ENCODE measurements around the gene SHANK1. TPM values are rescaled to one million over a fixed set of nuclear protein-coding genes. Genes with fewer than 3 reads are reported as not detected.
A peak's percentile ranks its signal among the peaks of the same experiment; 100 is the strongest.

The SHANK1 gene
- total RNA-seq, 2 donors from 2014 or later, result 0.22 to 0.29 TPM

- H3K27ac ChIP-seq, result no peak overlapping the region
- no peak overlapping the region for H3K9ac ChIP-seq (ENCODE audit: low read depth in 2 of 2, low read length in 2 of 2)
- TF ChIP-seq, protein P1, sequence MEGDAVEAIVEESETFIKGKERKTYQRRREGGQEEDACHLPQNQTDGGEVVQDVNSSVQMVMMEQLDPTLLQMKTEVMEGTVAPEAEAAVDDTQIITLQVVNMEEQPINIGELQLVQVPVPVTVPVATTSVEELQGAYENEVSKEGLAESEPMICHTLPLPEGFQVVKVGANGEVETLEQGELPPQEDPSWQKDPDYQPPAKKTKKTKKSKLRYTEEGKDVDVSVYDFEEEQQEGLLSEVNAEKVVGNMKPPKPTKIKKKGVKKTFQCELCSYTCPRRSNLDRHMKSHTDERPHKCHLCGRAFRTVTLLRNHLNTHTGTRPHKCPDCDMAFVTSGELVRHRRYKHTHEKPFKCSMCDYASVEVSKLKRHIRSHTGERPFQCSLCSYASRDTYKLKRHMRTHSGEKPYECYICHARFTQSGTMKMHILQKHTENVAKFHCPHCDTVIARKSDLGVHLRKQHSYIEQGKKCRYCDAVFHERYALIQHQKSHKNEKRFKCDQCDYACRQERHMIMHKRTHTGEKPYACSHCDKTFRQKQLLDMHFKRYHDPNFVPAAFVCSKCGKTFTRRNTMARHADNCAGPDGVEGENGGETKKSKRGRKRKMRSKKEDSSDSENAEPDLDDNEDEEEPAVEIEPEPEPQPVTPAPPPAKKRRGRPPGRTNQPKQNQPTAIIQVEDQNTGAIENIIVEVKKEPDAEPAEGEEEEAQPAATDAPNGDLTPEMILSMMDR (IDR thresholded peaks at IDR 0.05), result no peak
- DNase-seq, result no peak
- H3K27me3 ChIP-seq, result peaks cover 15% of the 10 kb centered on the region
- no peaks in the 10 kb centered on the region for H3K9me3 ChIP-seq
- H3K4me1 ChIP-seq, result no peaks in the 10 kb centered on the region
- no peak overlapping the region for H3K4me3 ChIP-seq
- no peaks in the 10 kb centered on the region for H3K36me3 ChIP-seq
- intact Hi-C loops (cut with DNase I), result no loop called here
Observed at GRCh38 chr19:50673118-50673517, 46.5 kb downstream of the SHANK1 start.

- no peaks in the 10 kb centered on the region for H3K9me3 ChIP-seq
- intact Hi-C loops (cut with DNase I), result no loop called here
- TF ChIP-seq, protein P1 (IDR thresholded peaks at IDR 0.05), result no peak
Observed at GRCh38 chr19:50670102-50670380, 49.6 kb downstream of the SHANK1 start.

GRCh38 chr19:50669302-50670101, 50.1 kb downstream of the SHANK1 start:
- intact Hi-C loops (cut with DNase I), result no loop called here
- TF ChIP-seq, protein P1 (IDR thresholded peaks at IDR 0.05), result peak; percentile 73
- no peaks in the 10 kb centered on the region for H3K9me3 ChIP-seq
- no peak overlapping the region for H3K4me3 ChIP-seq
- no peaks in the 10 kb centered on the region for H3K4me1 ChIP-seq
- H3K9ac ChIP-seq (ENCODE audit: low read depth in 2 of 2, low read length in 2 of 2), result no peak overlapping the region
- H3K27me3 ChIP-seq, result peaks cover 37% of the 10 kb centered on the region
- peak; percentile 27 for DNase-seq
- no peak overlapping the region for H3K27ac ChIP-seq
- no peaks in the 10 kb centered on the region for H3K36me3 ChIP-seq

More at GRCh38 chr19:50670102-50670380, 49.6 kb downstream of the SHANK1 start:
- H3K36me3 ChIP-seq, result no peaks in the 10 kb centered on the region
- no peak overlapping the region for H3K9ac ChIP-seq (ENCODE audit: low read depth in 2 of 2, low read length in 2 of 2)
- H3K4me3 ChIP-seq, result no peak overlapping the region
- no peak overlapping the region for H3K27ac ChIP-seq
- no peaks in the 10 kb centered on the region for H3K4me1 ChIP-seq
- peaks cover 37% of the 10 kb centered on the region for H3K27me3 ChIP-seq
- DNase-seq, result no peak

GRCh38 chr19:50668879-50669278, 50.7 kb downstream of the SHANK1 start:
- no peak overlapping the region for H3K4me3 ChIP-seq
- no peaks in the 10 kb centered on the region for H3K4me1 ChIP-seq

GRCh38 chr19:50668416-50668815, 51.2 kb downstream of the SHANK1 start:
- no peak overlapping the region for H3K9ac ChIP-seq (ENCODE audit: low read depth in 2 of 2, low read length in 2 of 2)
- intact Hi-C loops (cut with DNase I), result no loop called here
- no peak for DNase-seq
- H3K27me3 ChIP-seq, result peaks cover 37% of the 10 kb centered on the region
- no peaks in the 10 kb centered on the region for H3K36me3 ChIP-seq
- H3K9me3 ChIP-seq, result no peaks in the 10 kb centered on the region
- no peaks in the 10 kb centered on the region for H3K4me1 ChIP-seq
- no peak overlapping the region for H3K27ac ChIP-seq
- TF ChIP-seq, protein P1 (IDR thresholded peaks at IDR 0.05), result no peak
- H3K4me3 ChIP-seq, result no peak overlapping the region

More at GRCh38 chr19:50668879-50669278, 50.7 kb downstream of the SHANK1 start:
- Histone ChIP-seq H3K9ac (ENCODE audit: low read depth in 2 of 2, low read length in 2 of 2) (no peak overlapping the region), H3K9me3 (no peaks in the 10 kb centered on the region), H3K36me3 (no peaks in the 10 kb centered on the region), H3K27ac (no peak overlapping the region), H3K27me3 (peaks cover 37% of the 10 kb centered on the region)
- intact Hi-C loops (cut with DNase I), result no loop called here
- no peak for DNase-seq
- TF ChIP-seq, protein P1 (IDR thresholded peaks at IDR 0.05), result no peak

Measured in colonic mucosa (tissue), 4 donors.